A549 (cell line): ENCODE results near the gene ZNF446.

Experiments used
- CTCF ChIP-seq: fragments of >200 bp; sonication (Bioruptor Twin); formaldehyde crosslinking; IDR thresholded peaks from 3 replicates; pipeline ENCODE4 v1.5.1; 2016
- EP300 ChIP-seq, 2 experiments: fragments of >200 bp; sonication (Bioruptor Twin); formaldehyde crosslinking; IDR thresholded peaks; 2 replicates in 1 of 2; 3 replicates in 1 of 2; pipeline ENCODE4 v1.6.1; 2016 to 2017
- PBX3 ChIP-seq: IDR thresholded peaks from 2 replicates; pipeline ENCODE4 v1.6.1; 2012
- POLR2A ChIP-seq: IDR thresholded peaks from 2 replicates; pipeline ENCODE4 v1.6.1; 2012; ENCODE audit warnings: mild to moderate bottlenecking, low read length
- TF ChIP-seq, protein P1 (sequence below): fragments of 150-350 bp; IDR thresholded peaks from 2 replicates; pipeline ENCODE4 v1.6.1; 2014; ENCODE audit warnings: low read depth, mild to moderate bottlenecking, low read length
- TF ChIP-seq, protein P2 (sequence below): IDR thresholded peaks from 2 replicates; pipeline ENCODE4 v1.6.1; 2012
- TF ChIP-seq, protein P3 (sequence below): fragments of 250-450 bp; sonication (Bioruptor Pico); IDR thresholded peaks from 2 replicates; pipeline ENCODE4 v1.5.0; 2021; ENCODE audit warnings: mild to moderate bottlenecking, moderate library complexity, borderline replicate concordance

DNA sequence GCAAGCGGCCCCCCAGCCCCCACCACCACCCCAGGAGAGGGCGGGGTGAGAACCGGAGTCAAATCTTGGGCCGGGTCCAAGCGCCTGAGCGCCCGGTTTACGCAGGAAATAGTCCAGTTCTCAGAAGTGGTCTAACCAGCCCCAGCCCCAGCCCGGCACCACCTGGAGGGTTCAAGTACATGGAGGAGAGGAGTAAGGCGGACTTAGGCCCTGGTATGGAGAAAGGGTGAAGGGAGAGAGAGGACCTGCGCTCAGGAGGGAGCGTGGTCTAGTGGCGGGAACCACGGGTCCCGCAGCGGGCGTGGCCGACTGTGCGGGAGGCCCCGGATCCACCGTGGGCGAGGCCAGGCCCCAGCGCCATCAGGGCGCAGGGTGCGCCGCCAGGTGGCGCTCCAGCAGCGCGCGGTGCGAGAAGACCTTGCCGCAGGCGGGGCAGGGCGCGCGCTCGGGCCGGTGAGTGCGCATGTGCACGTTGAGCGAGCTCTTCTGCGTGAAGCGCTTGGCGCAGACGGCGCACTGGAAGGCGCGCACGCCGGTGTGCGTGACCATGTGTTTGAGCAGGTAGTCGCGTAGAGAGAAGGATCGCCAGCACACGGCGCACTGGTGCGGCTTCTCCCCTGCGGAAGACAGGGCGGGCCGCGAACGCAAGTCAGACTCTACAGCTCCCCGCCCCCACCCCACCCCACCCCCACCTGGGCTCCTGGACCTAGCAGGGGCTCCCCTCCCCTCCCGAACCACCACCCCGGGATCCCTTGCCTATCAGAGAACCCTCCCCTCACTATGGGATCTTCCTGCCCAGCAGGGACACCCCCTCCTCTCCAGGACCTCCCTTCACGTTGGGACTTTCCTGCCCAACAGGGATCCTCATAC is 37.8 kb downstream of the ZNF446 start:
- TF ChIP-seq CTCF (peak; percentile 81), EP300 (IDR thresholded peaks at IDR 0.05) (no peak), PBX3 (peak; percentile 68; the same call in 1 of the 2 replicates), POLR2A (peak; percentile 89)
- TF ChIP-seq, protein P1, sequence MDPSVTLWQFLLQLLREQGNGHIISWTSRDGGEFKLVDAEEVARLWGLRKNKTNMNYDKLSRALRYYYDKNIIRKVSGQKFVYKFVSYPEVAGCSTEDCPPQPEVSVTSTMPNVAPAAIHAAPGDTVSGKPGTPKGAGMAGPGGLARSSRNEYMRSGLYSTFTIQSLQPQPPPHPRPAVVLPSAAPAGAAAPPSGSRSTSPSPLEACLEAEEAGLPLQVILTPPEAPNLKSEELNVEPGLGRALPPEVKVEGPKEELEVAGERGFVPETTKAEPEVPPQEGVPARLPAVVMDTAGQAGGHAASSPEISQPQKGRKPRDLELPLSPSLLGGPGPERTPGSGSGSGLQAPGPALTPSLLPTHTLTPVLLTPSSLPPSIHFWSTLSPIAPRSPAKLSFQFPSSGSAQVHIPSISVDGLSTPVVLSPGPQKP: no peak
- TF ChIP-seq, protein P2, sequence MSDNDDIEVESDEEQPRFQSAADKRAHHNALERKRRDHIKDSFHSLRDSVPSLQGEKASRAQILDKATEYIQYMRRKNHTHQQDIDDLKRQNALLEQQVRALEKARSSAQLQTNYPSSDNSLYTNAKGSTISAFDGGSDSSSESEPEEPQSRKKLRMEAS: peak; percentile 90
- TF ChIP-seq, protein P3, sequence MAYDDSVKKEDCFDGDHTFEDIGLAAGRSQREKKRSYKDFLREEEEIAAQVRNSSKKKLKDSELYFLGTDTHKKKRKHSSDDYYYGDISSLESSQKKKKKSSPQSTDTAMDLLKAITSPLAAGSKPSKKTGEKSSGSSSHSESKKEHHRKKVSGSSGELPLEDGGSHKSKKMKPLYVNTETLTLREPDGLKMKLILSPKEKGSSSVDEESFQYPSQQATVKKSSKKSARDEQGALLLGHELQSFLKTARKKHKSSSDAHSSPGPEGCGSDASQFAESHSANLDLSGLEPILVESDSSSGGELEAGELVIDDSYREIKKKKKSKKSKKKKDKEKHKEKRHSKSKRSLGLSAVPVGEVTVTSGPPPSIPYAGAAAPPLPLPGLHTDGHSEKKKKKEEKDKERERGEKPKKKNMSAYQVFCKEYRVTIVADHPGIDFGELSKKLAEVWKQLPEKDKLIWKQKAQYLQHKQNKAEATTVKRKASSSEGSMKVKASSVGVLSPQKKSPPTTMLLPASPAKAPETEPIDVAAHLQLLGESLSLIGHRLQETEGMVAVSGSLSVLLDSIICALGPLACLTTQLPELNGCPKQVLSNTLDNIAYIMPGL (CRISPR knock-in tag): no peak
